Spleen (tissue), 7 donors: ENCODE measurements around the gene PPP1R3D.

Experiments
- CTCF ChIP-seq, 11 experiments: fragments of 200-600 bp in 7 of 11; fragments of 450-650 bp in 4 of 11; sonication (generic) in 4 of 11; IDR thresholded peaks in 8 of 11; conservative IDR thresholded peaks in 3 of 11; 1 replicate in 7 of 11; 2 replicates in 4 of 11; pipeline versions ENCODE4 v1.4.0 to v1.8.0; 2016 to 2021; ENCODE audit warnings: antibody characterized with exemption in 11 of 11, inconsistent platforms in 4 of 11, mild to moderate bottlenecking in 1 of 11
- POLR2A ChIP-seq, 3 donors: fragments of 450-650 bp; IDR thresholded peaks; one replicate each; pipeline ENCODE4 v1.5.1; 2017; ENCODE audit warnings: antibody characterized with exemption in 3 of 3, mild to moderate bottlenecking in 1 of 3
- POLR2AphosphoS5 ChIP-seq, 3 donors: sonication (generic); formaldehyde crosslinking; IDR thresholded peaks; one replicate each; pipeline ENCODE4 v1.5.1; 2017; ENCODE audit warnings: antibody characterized with exemption in 3 of 3
- donor health status: DM: no; HTN: no; CAD: no; lungs with moderate emphysema.
- donor health status: DM: no; HTN: no; CAD: no.
- donor health status: DM: no; HTN: no; CAD: no.

GRCh38 chr20:59908855-59909254 is 31.2 kb downstream of the PPP1R3D start:
- TF ChIP-seq CTCF (IDR thresholded peaks at IDR 0.05 in 8 of 11, conservative IDR thresholded peaks at IDR 0.05 in 3 of 11) = no peak
- no peak for TF ChIP-seq POLR2A (IDR thresholded peaks at IDR 0.05)
- no peak for TF ChIP-seq POLR2AphosphoS5 (IDR thresholded peaks at IDR 0.05)
